ENCODE results near the gene RBMS2. TPM values are rescaled to one million over a fixed set of nuclear protein-coding genes. Genes with fewer than 3 reads are reported as not detected.

The RBMS2 gene
- total and polyA plus RNA-seq, 10 of the 15 experiments (the other 5 are each of a cell fraction or from before 2014, with no cell fraction given): 0.56 to 7.1 (median 2.4) TPM

- TF ChIP-seq ESRRA (IDR thresholded peaks at IDR 0.05; ENCODE audit: low read length): peak; percentile 17; the same call in 1 of the 2 replicates
- no peak for TF ChIP-seq PML (IDR thresholded peaks at IDR 0.05; ENCODE audit: low read length)
- no peak for TF ChIP-seq SUZ12 (IDR thresholded peaks at IDR 0.05; ENCODE audit: unreplicated experiment)
- no peak for TF ChIP-seq YBX1 (IDR thresholded peaks at IDR 0.05)
- no peak for TF ChIP-seq MYB (IDR thresholded peaks at IDR 0.05; ENCODE audit: borderline replicate concordance, low read depth, low read length)
- TF ChIP-seq BCL3 (IDR thresholded peaks at IDR 0.05; ENCODE audit: borderline replicate concordance, insufficient read depth, low read depth, low read length, poor library complexity, severe bottlenecking): peak; percentile 75
- TF ChIP-seq, protein P1, sequence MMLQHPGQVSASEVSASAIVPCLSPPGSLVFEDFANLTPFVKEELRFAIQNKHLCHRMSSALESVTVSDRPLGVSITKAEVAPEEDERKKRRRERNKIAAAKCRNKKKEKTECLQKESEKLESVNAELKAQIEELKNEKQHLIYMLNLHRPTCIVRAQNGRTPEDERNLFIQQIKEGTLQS (IDR thresholded peaks at IDR 0.05; ENCODE audit: borderline replicate concordance, extremely low read depth, low read depth, low read length): no peak
- TF ChIP-seq GATAD2B (conservative IDR thresholded peaks at IDR 0.05; ENCODE audit: low read depth): peak; percentile 62; the same call in 1 of the 2 replicates
- TF ChIP-seq TCF3 (IDR thresholded peaks at IDR 0.05; ENCODE audit: borderline replicate concordance, insufficient read depth, low read depth, low read length): 0 out of 2 replicates have a peak, but pooled peaks have one; percentile 13
- TF ChIP-seq MLLT1 (IDR thresholded peaks at IDR 0.05): no peak; the same call in 1 of the 2 replicates
- peak; percentile 92 for TF ChIP-seq RELB (IDR thresholded peaks at IDR 0.05; ENCODE audit: low read depth)
- TF ChIP-seq ZNF217 (IDR thresholded peaks at IDR 0.05): no peak
- 0 out of 2 replicates have a peak, but pooled peaks have one; percentile 46 for TF ChIP-seq MEF2A (IDR thresholded peaks at IDR 0.05; ENCODE audit: insufficient read depth, low read depth, low read length)
- TF ChIP-seq ATF7 (IDR thresholded peaks at IDR 0.05; ENCODE audit: low read depth): peak; percentile 77
- TF ChIP-seq CHD2 (IDR thresholded peaks at IDR 0.05; ENCODE audit: borderline replicate concordance, low read depth, low read length): 0 out of 2 replicates have a peak, but pooled peaks have one; percentile 45
- TF ChIP-seq TARDBP (IDR thresholded peaks at IDR 0.05; ENCODE audit: borderline replicate concordance): no peak
- TF ChIP-seq TCF12 (IDR thresholded peaks at IDR 0.05; ENCODE audit: low read depth, low read length): 0 out of 2 replicates have a peak, but pooled peaks have one; percentile 18
- TF ChIP-seq SMARCA5 (IDR thresholded peaks at IDR 0.05): peak; percentile 71
- TF ChIP-seq BMI1 (IDR thresholded peaks at IDR 0.05; ENCODE audit: borderline replicate concordance): no peak
These were observed 115.3 kb downstream of the RBMS2 start (continued) for GRCh38 chr12:56636675-56637540.
